HEK293 (cell line): ENCODE results near the gene MTR.

ENCODE experiments used
- CTCF ChIP-seq: fragments of 450-650 bp; formaldehyde crosslinking; IDR thresholded peaks from 2 replicates; pipeline ENCODE4 v1.5.1; 2016; ENCODE audit warnings: missing biosample characterization, missing genetic modification characterization
- REST ChIP-seq: fragments of 450-650 bp; formaldehyde crosslinking; IDR thresholded peaks from 2 replicates; pipeline ENCODE4 v1.5.1; 2016; ENCODE audit warnings: missing biosample characterization, missing genetic modification characterization
- SCRT2 ChIP-seq: fragments of 450-650 bp; formaldehyde crosslinking; IDR thresholded peaks from 2 replicates; pipeline ENCODE4 v1.5.1; 2016; ENCODE audit warnings: missing biosample characterization, missing genetic modification characterization
- ZBTB44 ChIP-seq: fragments of 450-650 bp; IDR thresholded peaks from 2 replicates; pipeline ENCODE4 v1.5.1; 2018; ENCODE audit warnings: missing biosample characterization, mild to moderate bottlenecking, missing genetic modification characterization
- ZNF211 ChIP-seq: fragments of 450-650 bp; formaldehyde crosslinking; IDR thresholded peaks from 2 replicates; pipeline ENCODE4 v1.5.1; 2016; ENCODE audit warnings: low read depth, missing biosample characterization, missing genetic modification characterization
- ZNF423 ChIP-seq: fragments of 450-650 bp; formaldehyde crosslinking; IDR thresholded peaks from 2 replicates; pipeline ENCODE4 v1.5.1; 2016; ENCODE audit warnings: missing biosample characterization, missing genetic modification characterization
- ZNF501 ChIP-seq: fragments of 450-650 bp; formaldehyde crosslinking; IDR thresholded peaks from 2 replicates; pipeline ENCODE4 v1.5.1; 2016; ENCODE audit warnings: missing biosample characterization, missing genetic modification characterization
- ZNF549 ChIP-seq: fragments of 450-650 bp; IDR thresholded peaks from 2 replicates; pipeline ENCODE4 v1.5.1; 2018; ENCODE audit warnings: missing biosample characterization, missing genetic modification characterization, mild to moderate bottlenecking, inconsistent platforms, moderate library complexity
- ZNF707 ChIP-seq: fragments of 450-650 bp; formaldehyde crosslinking; IDR thresholded peaks from 2 replicates; pipeline ENCODE4 v1.5.1; 2016; ENCODE audit warnings: missing biosample characterization, missing genetic modification characterization
- ZNF776 ChIP-seq: fragments of 450-650 bp; formaldehyde crosslinking; IDR thresholded peaks from 2 replicates; pipeline ENCODE4 v1.5.0; 2017; ENCODE audit warnings: missing biosample characterization, missing genetic modification characterization, borderline replicate concordance
- ZNF792 ChIP-seq: fragments of 450-650 bp; formaldehyde crosslinking; IDR thresholded peaks from 2 replicates; pipeline ENCODE4 v1.5.1; 2016; ENCODE audit warnings: missing biosample characterization, missing genetic modification characterization

GRCh38 chr1:236751385-236751784 is 43.7 kb upstream of the MTR start:
- no peak for TF ChIP-seq CTCF (tag by site-specific recombination)
- no peak for TF ChIP-seq ZNF501
- TF ChIP-seq ZNF792 (tag by site-specific recombination): no peak
- TF ChIP-seq ZNF776 (tag by site-specific recombination): no peak
- no peak for TF ChIP-seq ZNF549
- no peak for TF ChIP-seq ZNF423 (tag by site-specific recombination)
- no peak for TF ChIP-seq REST
- no peak for TF ChIP-seq ZNF707 (tag by site-specific recombination)
- TF ChIP-seq ZNF211 (tag by site-specific recombination): no peak
- no peak for TF ChIP-seq SCRT2 (tag by site-specific recombination)
- TF ChIP-seq ZBTB44: no peak
